Measurements from ENCODE around the gene ABI2. TPM values are rescaled to one million over a fixed set of nuclear protein-coding genes. Genes with fewer than 3 reads are reported as not detected.

ABI2 gene
- total RNA-seq, 1 donor from 2014 or later, result 101 TPM

GRCh38 chr2:203490391-203490790 is 162.2 kb downstream of the ABI2 start:
- Mint-ChIP-seq H3K36me3 (ENCODE audit: unreplicated experiment) (no peaks in the 10 kb centered on the region), H3K4me1 (ENCODE audit: low read depth, unreplicated experiment) (no peaks in the 10 kb centered on the region), H3K9me3 (ENCODE audit: unreplicated experiment) (no peaks in the 10 kb centered on the region), H3K27ac (ENCODE audit: unreplicated experiment) (no peak overlapping the region), H3K4me3 (ENCODE audit: unreplicated experiment) (no peak overlapping the region), H3K27me3 (ENCODE audit: unreplicated experiment) (no peaks in the 10 kb centered on the region)
- TF ChIP-seq, protein P1, sequence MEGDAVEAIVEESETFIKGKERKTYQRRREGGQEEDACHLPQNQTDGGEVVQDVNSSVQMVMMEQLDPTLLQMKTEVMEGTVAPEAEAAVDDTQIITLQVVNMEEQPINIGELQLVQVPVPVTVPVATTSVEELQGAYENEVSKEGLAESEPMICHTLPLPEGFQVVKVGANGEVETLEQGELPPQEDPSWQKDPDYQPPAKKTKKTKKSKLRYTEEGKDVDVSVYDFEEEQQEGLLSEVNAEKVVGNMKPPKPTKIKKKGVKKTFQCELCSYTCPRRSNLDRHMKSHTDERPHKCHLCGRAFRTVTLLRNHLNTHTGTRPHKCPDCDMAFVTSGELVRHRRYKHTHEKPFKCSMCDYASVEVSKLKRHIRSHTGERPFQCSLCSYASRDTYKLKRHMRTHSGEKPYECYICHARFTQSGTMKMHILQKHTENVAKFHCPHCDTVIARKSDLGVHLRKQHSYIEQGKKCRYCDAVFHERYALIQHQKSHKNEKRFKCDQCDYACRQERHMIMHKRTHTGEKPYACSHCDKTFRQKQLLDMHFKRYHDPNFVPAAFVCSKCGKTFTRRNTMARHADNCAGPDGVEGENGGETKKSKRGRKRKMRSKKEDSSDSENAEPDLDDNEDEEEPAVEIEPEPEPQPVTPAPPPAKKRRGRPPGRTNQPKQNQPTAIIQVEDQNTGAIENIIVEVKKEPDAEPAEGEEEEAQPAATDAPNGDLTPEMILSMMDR (IDR thresholded peaks at IDR 0.05; ENCODE audit: partially characterized antibody, unreplicated experiment), result no peak
- no peak for DNase-seq

DNA sequence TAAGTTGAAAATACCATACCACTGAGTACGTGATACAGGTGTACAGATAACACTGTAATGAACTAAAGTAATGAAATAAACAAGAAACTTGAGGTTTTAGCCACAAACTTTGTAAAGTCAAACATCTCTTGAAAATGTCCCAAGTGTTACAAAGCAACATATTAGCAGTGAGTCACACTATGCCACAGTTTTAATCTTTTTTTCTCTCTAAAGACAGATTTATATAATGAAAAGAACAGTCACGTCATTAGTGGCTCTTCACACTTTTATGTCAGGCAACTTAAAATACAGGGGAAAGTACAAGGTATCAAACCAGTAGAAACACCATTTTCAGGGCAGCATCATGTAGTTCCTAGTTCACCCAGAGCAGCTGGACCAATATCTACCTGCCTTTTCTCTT is 164.8 kb downstream of the ABI2 start:
- H3K4me1 Mint-ChIP-seq (ENCODE audit: low read depth, unreplicated experiment), result no peaks in the 10 kb centered on the region
- DNase-seq, result no peak
- H3K27ac Mint-ChIP-seq (ENCODE audit: unreplicated experiment), result no peak overlapping the region
- no peaks in the 10 kb centered on the region for H3K27me3 Mint-ChIP-seq (ENCODE audit: unreplicated experiment)
- no peaks in the 10 kb centered on the region for H3K9me3 Mint-ChIP-seq (ENCODE audit: unreplicated experiment)
- no peak overlapping the region for H3K4me3 Mint-ChIP-seq (ENCODE audit: unreplicated experiment)
- TF ChIP-seq, protein P1 (IDR thresholded peaks at IDR 0.05; ENCODE audit: partially characterized antibody, unreplicated experiment), result no peak
- no peaks in the 10 kb centered on the region for H3K36me3 Mint-ChIP-seq (ENCODE audit: unreplicated experiment)

Other genes with a start within 250 kb of the ABI2 start
- 12.6 TPM for gene CYP20A1, start 89.4 kb upstream of the ABI2 start, total RNA-seq (ENCODE audit: unreplicated experiment)
- 56.9 TPM for gene RAPH1, start 206.9 kb downstream of the ABI2 start, total RNA-seq (ENCODE audit: unreplicated experiment)

Measured in glutamatergic neuron (in vitro differentiated cells).